NOMO-1 (cell line): Measurements from ENCODE around the gene CCDC88A.
"Not testable (repeated sequence)": the region's sequence is repeated elsewhere in the genome, so short reads cannot be mapped to it uniquely, and the experiment has no call there.

ENCODE experiments used
- DNase-seq, 2 experiments: peaks; one replicate each; lab custom pipeline; 2025; ENCODE audit not compliant: unreplicated experiment in 2 of 2; lab: John Stamatoyannopoulos, UW

Gene CCDC88A

DNA sequence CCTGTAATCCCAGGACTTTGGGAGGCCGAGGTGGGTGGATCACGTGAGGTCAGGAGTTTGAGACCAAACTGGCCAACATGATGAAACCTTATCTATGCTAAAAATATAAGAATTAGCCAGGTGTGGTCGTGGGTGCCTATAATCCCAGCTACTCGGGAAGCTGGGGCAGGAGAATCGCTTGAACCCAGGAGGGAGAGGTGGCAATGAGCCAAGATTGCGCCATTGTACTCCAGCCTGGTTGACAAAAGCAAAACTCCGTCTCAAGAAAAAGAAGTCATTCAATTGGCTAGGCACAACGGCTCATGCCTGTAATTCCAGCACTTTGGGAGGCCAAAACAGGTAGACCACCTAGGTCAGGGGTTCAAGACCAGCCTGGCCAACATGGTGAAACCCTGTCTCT is 178.1 kb downstream of the CCDC88A start:
- not testable (repeated sequence) for DNase-seq

GRCh38 chr2:55239656-55240222 is 179.9 kb downstream of the CCDC88A start:
- DNase-seq = no peak
